Epithelial cell of proximal tubule (primary cell): ENCODE data around the gene HLA-DMA. TPM values are rescaled to one million over a fixed set of nuclear protein-coding genes. Genes with fewer than 3 reads are reported as not detected.
A peak's percentile ranks its signal among the peaks of the same experiment; 100 is the strongest.

Source experiments
- DNase-seq: peaks from one replicate; pipeline ENCODE4 v3.0.0-alpha.2; 2011; ENCODE audit warnings: low read depth
- H3K4me3 ChIP-seq: 2 replicates; pipeline ENCODE4 v1.5.1; 2011; ENCODE audit warnings: low read depth, mild to moderate bottlenecking, low read length
- CTCF ChIP-seq: conservative IDR thresholded peaks from 2 replicates; pipeline ENCODE4 v1.5.1; 2012; ENCODE audit warnings: low read depth, mild to moderate bottlenecking, low read length
- total RNA-seq: library from RNA; depleted of rRNA; stranded (reverse); fragments of >200 nt; gene quantifications from 2 replicates; pipeline ENCODE4 v1.2.3, GENCODE V29; 2015

Gene HLA-DMA
- total RNA-seq, 1 donor from 2014 or later: 2.0 TPM

DNA sequence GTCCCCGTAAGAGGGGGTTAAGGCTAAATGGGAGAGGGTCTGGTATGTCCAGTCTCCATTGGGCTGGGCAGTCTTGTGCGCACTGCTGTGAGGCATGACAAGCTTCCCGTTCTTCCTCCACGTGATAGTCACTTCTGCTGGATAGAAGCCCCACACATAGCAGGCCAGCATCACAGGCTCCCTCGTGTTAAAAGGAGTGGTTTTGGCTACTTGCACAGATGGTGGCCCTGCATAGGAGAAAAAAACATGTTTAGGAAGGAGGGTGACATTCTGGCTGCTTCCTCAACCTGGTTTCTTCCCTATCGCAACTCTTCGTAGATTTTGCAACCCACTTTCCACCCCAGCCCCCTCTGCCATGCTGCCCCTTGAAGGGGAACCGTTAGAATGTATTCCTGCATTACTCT, 15.7 kb downstream of the HLA-DMA start:
- DNase-seq: no peak
- H3K4me3 ChIP-seq: no peak overlapping the region
- TF ChIP-seq CTCF: no peak

DNA sequence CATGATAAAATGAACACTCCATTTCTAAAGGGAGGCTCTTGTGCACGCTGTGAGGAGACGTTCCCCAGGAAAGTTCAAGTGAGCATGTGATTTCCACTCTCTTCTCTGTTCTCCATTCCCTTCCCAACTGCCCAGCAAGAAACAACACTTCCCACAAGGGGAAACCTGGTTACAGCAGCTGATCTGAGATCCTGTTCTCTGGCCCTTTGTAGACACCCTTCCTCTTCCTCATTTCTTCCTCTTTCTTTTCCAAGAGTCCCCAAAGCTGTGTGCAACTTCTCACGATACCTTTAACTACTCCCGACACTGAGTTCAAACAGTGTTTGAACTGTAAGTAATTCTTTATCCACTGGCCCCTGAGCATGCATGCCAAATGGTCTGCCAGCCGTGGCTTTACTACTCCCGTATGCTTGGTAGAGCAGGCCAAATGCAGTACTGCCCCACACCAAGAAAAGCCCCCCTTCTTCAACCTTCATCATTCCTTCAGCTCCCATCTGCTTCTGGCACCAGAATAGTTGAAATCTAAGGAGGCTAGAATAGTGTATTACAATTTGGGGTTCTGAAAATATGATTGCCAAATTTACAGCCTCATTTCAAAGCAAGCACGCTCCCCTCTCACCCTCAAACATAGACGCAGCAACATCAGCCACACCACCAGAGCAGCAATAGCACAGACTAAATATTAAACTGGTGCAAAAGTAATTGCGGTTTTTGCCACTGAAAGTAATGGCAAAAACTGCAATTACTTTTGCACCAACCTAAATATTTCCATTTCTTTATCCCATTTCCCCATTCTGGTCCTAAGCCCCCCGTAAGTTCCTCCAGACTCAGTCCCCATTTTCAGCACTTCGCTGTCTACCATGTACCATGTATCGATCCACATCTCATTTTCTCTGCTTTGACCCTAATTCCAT, 16.4 kb downstream of the HLA-DMA start:
- no peak overlapping the region for H3K4me3 ChIP-seq
- no peak for TF ChIP-seq CTCF
- no peak for DNase-seq

DNA sequence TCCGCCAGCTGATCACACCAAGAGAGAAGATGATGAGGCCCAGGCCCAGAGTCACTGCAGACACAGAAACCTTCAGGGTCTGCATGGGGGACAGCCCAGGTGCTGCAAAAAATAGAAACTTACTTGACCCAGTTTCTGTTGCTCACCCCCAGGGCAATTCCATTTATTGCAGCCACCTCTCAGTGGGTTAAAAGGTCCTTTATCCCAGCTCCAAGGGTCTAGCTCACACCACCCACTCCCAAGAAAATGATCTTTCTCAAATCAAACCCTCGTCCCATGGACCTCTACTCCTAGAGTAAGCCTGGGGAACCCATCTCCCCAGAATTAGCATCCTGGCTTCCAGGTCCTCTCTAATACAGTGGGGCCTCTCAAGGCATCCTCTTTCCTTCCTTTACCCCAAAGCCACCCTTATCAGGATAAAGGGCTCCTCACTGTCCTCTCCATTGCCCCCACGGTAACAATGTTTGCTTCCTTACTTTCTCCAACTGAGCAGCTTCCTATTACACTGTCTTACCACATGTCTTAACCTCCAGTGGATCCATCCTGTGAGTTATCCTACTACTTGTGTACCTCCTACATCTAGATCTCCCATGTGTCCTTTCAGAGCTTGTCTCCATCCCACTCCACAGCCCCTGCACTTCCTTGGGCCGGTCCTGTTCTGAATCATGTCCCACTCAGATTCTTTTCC, 17.2 kb downstream of the HLA-DMA start:
- DNase-seq: no peak
- no peak for TF ChIP-seq CTCF
- no peak overlapping the region for H3K4me3 ChIP-seq

- DNase-seq: no peak
- peak; percentile 89 for TF ChIP-seq CTCF
- no peak overlapping the region for H3K4me3 ChIP-seq
Measured at GRCh38 chr6:32933661-32934085, 19.2 kb downstream of the HLA-DMA start.

DNA sequence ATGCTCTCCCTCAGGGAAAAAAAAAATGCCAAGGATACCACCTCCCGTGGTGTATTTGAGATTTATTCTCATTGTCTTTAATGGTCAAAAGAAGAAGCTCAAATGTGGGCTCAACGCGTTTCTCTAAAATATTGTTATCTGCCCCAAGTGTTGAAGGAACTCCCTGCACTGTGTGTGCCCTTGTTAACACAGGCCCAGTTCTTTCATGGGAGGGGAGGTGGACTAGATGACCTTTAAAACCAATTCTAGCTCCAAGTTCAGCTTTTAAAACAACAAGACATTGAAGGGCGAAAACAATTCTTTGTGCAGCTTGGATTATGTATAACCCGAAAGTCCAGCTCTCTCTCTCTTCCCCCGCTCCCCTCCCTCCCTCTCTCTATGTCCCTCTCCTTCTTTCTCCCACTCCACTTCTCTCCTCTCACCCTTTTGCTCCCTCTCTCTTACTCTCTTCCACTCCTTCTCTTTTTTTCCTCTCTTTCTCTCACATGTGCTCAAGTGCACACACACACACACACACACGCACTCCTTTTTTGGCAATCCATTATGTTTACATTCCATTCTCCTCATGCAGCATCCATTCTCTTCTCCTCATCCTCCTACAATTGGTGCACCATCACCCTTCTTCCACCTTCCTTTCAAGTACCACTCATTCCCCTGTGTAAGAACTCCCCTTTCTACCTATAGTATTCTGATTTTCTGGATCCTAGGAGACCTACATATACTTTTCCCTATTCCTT, 20.6 kb downstream of the HLA-DMA start:
- no peak for DNase-seq
- no peak for TF ChIP-seq CTCF
- H3K4me3 ChIP-seq: no peak overlapping the region

DNA sequence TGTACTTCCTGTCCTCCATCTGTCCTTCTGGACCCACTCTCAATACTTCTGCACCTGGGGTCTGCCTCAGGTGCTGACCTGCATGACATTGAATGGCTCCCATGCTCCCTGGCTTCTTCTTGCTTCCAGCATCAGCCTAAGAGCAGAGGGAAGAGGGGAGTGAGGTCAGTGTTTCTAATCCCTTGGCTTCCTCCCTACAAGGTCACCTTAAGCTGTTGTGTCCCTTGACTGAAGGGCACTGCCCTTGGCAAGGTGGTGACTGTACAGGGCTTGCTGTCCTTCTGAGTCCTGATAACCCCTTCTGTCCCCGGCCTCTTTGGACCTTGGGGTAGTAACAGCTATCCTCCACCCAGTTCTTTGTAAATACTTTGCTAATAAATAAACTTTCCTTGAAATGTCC, 21.7 kb downstream of the HLA-DMA start:
- no peak overlapping the region for H3K4me3 ChIP-seq
- TF ChIP-seq CTCF: no peak

More for the DNA sequence above, 21.7 kb downstream of the HLA-DMA start:
- no peak for DNase-seq
